GM21360 (cell line): ENCODE results near the gene PCDHGC4.
A peak's percentile ranks its signal among the peaks of the same experiment; 100 is the strongest.

Experiments used
- ATAC-seq: cut with Tn5 transposase; IDR thresholded peaks from one replicate; pipeline ENCODE4 v1.9.1; 2021; ENCODE audit warnings: mild to moderate bottlenecking, moderate library complexity; ENCODE audit not compliant: unreplicated experiment

Gene PCDHGC4

GRCh38 chr5:141490271-141490670 lies 5.4 kb downstream of the PCDHGC4 start:
- no peak for ATAC-seq

DNA sequence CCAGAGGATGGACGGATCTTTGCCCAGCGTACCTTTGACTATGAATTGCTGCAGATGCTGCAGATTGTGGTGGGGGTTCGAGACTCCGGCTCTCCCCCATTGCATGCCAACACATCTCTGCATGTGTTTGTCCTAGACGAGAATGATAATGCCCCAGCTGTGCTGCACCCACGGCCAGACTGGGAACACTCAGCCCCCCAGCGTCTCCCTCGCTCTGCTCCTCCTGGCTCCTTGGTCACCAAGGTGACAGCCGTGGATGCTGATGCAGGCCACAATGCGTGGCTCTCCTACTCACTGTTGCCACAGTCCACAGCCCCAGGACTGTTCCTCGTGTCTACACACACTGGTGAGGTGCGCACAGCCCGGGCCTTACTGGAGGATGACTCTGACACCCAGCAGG lies 5.9 kb downstream of the PCDHGC4 start:
- no peak for ATAC-seq

- ATAC-seq: peak; percentile 21
Measured at GRCh38 chr5:141491323-141492167, 6.7 kb downstream of the PCDHGC4 start.

GRCh38 chr5:141492168-141492885 lies 7.5 kb downstream of the PCDHGC4 start:
- ATAC-seq: peak; percentile 48

DNA sequence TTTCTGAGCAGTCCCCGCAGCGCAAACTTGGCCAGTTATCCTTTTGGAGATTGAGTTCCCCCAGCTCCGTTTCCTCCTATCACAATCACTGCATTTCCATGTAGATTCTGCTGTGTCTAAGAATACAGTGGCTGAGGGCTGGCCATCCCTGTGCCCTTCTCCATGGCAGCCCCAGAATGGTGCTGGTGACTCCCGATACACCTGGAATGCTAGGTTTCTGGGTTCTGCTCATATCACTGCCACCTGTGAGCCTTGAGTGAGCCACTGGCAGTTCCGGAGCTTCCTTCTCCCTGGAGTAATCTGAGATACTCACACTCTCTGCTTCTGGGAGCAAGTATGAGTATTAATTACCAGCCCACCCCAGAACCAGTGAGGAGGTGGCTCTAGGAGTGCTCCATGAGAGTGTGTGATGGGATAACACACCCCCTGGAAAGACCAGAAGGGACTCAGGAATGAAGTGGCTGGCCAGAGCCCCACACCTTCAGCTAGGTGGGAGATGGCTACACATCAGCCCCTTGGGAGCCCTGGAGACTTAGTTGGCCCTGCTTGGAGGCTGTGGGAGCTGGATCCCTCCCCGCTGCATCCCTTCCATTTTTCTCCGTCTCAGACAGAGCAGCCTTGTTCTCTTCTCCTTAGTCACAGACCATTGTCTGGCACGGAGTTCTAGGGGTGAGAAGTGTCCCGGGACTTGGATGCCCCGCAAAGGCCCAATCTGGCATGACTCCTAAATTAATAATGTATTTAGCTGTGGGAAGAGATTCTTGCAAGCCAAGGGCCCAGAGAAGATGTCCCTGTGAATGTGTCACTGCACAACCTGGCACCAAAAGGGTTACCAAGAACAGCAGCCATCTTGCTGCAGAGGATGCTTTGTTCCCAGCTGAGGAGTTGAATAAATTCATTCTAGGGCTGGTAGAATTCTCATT lies 8.9 kb downstream of the PCDHGC4 start:
- no peak for ATAC-seq

DNA sequence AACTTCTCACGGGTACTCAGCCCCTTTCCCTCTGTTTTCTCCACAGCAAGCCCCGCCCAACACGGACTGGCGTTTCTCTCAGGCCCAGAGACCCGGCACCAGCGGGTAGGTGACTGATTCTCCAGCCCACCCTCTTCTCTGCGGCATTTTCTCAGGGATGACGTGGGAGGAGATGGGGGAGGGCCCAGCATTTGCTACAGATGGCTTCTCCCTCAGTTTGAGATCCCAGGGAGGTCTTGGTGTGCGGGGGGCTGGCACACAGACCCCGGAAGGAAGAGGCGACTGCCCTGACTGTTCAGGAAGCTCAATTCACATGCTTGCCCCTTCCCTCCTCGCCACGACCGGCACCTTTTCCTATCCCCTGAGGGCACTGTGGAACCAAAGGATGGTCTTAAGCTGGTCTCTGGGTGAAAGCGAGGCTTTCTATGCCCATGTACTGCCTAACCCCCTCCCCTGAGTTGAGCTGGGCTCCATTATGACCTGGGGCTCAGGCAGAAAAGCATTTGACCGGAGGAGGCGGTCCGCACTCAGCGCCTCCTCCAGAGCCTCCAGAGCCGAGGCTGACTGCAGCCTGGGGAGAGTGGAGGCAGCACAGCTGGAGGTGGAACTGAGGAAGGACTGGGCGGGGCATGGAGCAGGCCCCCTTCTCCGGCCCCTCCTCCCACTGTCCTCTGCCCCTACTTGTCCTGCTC lies 10.1 kb downstream of the PCDHGC4 start:
- ATAC-seq: no peak

GRCh38 chr5:141495453-141495811 lies 10.6 kb downstream of the PCDHGC4 start:
- ATAC-seq: no peak

DNA sequence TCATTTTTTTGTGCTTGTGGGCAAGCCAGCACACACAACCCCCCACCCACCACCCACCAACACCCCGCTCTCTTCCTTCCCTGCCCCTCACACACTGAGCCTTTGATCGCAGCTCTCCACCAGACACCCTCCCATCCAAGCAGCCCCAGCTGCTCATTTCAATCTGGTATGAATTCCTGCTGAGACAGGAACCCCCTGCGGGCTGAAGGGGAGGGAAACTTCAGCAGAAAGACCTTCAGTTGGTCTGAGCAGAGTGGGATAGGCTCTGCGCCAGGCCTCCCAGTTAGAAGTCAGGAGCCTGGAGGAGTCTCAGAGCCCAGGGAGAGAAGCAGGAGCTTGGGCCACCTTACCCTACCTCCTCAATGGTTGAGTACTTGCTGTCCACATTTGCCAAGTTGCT lies 11.2 kb downstream of the PCDHGC4 start:
- ATAC-seq: no peak

DNA sequence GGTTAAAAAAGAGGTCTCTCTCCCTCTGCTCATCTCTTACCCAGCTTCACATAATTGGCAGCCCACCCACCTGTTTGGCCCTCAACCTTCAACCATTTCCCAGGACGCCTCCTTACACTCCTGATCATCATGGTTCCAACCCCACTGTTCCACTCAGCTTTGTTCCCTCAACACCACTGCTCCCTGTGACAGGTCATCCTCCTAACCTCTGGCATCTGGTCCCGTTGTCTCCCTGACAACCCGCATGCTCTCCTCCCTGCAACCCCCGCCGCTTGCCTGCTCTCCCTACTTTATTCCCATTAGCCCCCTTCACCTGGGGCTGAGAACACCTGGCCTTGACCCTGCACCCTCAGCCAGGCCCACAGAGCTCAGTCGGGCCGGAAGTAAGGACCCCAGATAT lies 16.9 kb downstream of the PCDHGC4 start:
- no peak for ATAC-seq

GRCh38 chr5:141503681-141504080 lies 18.9 kb downstream of the PCDHGC4 start:
- no peak for ATAC-seq

DNA sequence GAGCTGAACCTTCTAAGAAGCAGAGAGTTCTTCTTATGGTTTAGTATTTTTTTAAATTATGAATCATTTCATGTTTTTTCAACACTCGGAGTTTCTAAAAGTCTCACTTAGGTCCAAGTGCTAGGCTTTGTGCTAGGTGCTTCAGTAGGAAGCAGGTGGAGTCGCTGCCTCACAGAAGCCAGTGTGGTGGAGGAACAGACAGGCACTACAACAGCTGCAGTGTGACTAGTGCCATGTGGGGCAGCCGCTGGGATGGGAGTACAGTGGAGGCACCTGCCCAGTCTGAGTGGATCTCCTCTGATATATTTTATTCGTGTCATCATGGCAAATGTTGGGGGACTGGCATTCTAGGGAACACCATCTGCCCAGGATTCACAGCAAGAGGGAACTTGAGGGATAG lies 19.4 kb downstream of the PCDHGC4 start:
- no peak for ATAC-seq

GRCh38 chr5:141506381-141507155 lies 21.7 kb downstream of the PCDHGC4 start:
- ATAC-seq: no peak

DNA sequence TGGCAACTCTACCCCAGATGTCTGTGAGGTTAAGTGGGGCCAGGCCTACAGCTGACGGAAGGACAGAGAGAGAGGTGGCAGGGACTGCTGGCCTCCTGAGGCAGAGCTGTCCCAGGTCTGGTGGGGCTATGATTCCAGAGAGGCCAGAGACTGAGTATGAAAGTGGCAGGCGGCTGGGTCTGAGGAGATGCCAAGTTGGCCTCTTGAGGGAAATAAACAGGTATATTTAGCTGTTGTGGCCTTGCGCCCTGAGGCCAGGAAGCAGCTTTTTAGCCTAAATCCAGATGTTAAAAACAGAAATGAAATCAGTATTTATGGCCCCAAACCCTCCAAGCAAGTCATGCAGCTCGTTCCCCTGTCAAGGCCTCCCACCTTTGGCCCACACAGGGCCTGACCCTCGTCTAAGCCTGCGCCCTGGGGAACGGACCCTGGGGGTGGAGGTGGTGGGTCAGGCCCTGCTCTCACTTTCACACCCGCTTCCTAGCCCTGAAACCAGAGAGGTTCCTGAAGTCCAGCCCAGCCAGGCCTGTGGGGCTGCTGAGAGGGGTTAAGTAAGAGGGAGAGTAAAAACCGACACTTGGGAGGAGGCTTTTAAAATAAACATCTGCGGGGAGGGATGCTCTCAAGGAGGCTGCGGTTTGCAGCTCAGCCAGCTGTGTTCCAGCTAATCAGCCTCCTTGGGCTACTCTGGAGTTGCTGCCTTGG lies 22.7 kb downstream of the PCDHGC4 start:
- peak; percentile 39 for ATAC-seq

DNA sequence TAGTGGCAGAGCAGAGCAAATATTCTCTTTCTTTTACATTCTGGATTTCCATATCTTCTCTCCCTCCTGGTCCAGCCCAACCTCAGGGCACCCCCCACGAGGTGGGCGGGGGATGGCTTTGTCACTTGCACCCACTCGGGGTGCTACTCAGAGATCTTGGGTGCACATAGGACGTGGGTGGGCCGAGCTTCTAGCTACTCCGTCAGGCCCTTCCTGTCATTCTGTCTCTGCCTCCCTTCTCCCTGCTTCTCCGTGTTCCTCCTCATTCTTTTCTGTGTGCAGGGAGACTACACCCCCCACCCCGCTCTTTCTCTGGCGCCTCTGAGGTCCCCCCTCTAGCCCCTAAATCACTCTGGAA lies 23.6 kb downstream of the PCDHGC4 start:
- ATAC-seq: no peak

- peak; percentile 25 for ATAC-seq
Measured at GRCh38 chr5:141508798-141509611, 24.2 kb downstream of the PCDHGC4 start.

DNA sequence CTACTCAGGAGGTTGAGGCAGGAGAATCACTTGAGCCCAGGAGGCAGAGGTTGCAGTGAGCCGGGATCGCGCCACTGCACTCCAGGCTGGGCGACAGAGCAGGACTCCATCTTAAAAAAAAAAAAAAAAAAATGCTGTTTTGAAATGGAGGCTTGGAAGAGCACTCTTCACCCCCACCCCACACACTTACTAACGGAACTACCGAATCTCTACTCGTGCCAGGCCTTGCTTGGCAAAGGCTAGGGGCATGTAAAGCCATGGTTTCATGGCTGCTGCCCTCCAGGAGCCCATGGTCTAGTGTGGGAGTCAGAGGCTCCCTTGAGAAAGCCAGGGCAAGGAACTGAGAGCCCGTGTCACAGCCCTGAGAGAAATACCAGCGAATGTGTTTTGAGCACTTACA lies 25.3 kb downstream of the PCDHGC4 start:
- no peak for ATAC-seq

- no peak for ATAC-seq
Measured at GRCh38 chr5:141510850-141511601, 26.2 kb downstream of the PCDHGC4 start.

- no peak for ATAC-seq
Measured at GRCh38 chr5:141511771-141512325, 27.0 kb downstream of the PCDHGC4 start.
